Hepatic stellate cell (primary cell): ENCODE data around the gene B4GALT6.
A peak's percentile ranks its signal among the peaks of the same experiment; 100 is the strongest.

Experiments
- DNase-seq: peaks from one replicate; pipeline ENCODE4 v3.0.0; 2011; ENCODE audit warnings: low spot score

Gene B4GALT6

GRCh38 chr18:31688606-31689005, 4.2 kb upstream of the B4GALT6 start:
- DNase-seq: no peak

DNA sequence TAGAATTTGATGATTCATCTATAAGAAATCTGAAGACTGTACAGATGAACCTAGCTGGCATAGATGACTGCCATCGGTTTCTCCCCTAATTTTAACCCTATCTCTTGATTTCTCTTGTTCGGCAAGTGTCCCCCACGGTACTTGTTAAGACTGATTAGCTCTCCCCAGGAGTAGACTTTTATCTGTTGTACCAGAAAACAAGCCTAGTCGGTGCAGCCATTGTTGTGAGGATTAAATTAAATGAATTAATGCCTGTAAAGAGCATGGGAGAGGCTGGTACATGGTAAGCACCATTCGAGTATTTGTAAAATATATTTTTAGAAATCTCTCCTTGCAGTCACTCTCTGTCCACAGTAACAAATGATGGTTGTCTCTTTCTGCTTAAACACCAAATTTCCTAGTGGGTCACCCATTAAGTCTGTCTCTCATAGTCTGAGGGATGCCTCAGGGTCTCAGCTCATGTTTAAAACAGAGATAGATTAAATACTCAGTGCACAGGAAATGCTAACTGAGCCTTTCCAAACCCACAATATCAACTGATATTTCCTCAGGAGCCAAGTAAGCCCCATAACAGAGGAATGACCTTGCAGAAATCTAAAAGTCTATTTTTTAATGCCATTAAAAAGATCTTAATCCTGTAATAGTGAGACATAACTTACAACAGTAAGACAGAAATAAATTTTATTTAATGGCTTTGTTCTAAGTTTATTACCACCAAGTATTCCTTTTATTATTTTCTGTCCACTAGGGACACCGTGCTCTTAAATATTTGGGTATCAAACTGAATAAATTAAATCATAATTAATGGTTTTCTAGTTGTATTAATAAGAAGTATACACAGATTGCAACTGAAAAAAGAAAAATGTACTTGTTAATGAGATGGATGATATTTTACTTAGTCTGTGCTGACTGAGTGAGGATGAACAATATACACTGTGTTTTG, 2.9 kb upstream of the B4GALT6 start:
- no peak for DNase-seq

GRCh38 chr18:31686572-31686971, 2.2 kb upstream of the B4GALT6 start:
- DNase-seq: no peak

DNA sequence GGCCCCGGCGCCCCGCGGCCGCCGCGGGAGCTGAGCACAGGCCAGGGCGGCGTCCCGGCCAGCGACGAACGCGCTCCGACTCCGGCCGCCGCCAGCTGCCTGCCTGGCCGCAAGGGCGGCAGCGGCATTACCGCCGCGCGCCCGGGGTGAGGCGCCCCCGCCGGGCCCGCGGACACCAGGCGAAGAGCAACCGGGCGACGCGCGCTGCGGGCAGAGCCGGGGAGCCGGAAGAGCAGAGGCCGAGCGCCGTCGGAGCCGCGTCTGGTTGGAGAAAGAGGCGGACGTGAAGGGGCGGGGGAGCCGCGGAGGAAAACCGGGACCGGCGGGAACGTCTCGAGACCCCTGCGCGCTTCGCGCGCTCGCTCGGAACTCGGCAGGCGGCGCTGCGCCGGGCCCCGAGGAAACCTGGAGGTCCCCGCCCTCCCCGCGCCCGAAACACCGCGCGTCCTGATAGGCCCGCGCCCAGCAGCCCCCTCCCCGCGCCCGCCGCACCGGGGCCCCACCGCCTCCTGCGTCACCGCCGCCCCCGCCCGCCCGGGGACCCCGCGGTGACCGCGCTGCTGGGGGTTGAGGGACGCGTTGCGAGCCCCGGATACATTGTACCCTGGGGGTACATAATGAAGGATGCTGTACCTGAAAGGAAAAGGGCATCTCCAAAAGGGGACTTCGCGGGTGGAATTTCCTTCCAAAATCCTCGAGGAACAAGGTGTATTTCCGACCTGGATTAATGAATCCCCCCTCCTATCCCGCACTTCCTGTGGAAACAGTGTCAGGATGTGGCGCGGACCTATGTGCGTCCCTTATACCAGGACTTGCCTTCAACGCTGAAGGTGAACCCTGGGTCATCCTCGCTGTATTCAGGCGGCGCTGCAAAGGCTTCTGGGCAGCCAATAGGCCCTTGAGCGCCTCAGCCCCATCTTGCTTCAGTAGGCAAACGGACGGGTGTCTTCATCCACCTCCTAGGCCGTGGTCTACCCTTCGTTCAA, 1.0 kb upstream of the B4GALT6 start:
- DNase-seq: peak; percentile 22

DNA sequence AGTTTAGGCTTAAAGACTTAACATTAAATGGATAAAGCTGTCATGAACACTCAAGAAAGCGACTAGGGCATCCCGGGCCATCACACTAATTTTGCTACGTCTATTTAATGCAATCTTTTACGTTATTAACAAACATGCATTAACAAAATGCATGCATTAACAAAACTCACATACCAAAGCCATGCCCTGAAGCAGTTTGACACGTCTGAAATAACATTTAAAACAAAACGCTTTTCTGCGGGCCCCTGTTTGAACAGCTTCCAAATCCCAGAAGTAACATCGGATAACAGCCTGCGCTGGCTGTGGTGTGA, 458 bp downstream of the B4GALT6 start:
- DNase-seq: no peak

- no peak for DNase-seq
These were observed 1.3 kb downstream of the B4GALT6 start for GRCh38 chr18:31683106-31683505.

GRCh38 chr18:31680831-31681568, 3.4 kb downstream of the B4GALT6 start:
- no peak for DNase-seq

DNA sequence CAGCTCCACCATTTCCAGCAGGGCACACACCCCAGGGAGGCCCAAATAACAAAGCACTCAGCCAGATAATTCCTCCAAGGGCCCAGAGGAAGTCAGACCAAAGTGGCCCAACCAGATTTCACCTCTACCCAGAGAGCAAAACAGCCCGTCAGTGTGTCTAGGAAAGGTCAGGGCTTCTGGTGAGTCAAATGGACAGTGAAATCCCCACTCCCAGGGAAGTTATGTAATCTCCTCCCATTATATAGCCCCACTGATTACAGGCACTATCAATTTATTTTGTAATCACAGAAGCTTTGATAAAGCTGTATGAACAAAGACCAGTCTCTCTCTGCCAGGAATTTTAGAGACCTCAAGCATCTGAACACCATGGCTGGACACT, 4.0 kb downstream of the B4GALT6 start:
- no peak for DNase-seq

- no peak for DNase-seq
These were observed 4.5 kb downstream of the B4GALT6 start for GRCh38 chr18:31679791-31680432.

- DNase-seq: no peak
These were observed 5.1 kb downstream of the B4GALT6 start for GRCh38 chr18:31679133-31679742.

GRCh38 chr18:31678425-31678824, 6.0 kb downstream of the B4GALT6 start:
- no peak for DNase-seq

DNA sequence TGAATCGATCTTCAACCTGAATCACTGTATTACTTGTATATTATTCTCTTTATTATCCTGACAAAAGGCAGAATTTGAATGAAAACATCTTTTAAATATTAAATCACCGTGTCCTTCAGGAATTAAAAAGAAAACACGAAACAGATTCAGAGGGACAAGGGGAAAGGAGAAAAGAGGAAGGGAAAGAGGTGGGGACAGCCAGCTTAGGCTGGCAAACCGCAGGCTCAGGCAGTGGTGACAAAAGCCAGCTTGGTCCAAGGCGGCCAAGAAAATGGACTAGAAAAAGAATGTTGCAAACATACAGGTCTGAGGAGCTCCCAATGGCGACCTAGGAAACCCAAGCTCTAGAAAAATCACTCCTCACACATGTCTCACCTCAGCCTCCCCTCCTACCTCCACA, 6.8 kb downstream of the B4GALT6 start:
- no peak for DNase-seq

DNA sequence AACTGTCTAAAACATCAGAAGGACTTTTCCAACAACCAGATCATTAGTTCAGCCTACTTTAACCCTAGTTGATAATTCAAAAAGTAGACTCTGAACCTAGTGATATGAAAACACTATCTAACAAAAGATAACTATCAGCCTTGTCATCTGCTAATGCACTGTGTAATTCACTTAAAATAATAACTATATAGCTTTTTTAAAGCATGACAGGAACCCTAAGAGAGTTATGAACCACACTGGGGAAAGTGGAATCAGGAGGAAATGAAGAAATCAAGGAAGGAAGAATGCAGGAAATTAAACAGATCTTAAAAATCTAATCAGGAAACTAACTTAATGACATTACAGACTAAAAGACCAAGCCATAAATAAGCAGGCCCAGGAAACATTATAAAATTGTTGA, 9.0 kb downstream of the B4GALT6 start:
- DNase-seq: no peak

- DNase-seq: no peak
These were observed 11.7 kb downstream of the B4GALT6 start for GRCh38 chr18:31672628-31673135.

DNA sequence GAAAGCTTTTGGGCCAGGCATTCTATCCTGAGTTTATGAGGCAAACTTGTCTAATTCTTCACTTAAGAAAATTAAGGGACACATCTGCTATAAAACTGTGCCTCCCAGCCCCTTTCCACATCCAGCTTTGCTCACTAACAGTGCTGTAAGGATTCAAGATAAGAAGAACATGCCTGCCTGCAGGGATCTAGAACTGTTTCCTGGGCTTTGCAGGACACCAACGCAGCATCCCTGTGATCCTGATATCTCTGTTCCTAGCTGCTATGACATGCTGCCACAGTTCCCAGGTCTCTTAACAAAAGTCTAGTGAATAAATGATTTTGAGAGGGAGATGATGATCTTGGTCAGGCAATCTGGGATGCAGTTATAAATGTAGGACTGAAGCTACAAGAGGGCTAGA, 12.4 kb downstream of the B4GALT6 start:
- DNase-seq: no peak

DNA sequence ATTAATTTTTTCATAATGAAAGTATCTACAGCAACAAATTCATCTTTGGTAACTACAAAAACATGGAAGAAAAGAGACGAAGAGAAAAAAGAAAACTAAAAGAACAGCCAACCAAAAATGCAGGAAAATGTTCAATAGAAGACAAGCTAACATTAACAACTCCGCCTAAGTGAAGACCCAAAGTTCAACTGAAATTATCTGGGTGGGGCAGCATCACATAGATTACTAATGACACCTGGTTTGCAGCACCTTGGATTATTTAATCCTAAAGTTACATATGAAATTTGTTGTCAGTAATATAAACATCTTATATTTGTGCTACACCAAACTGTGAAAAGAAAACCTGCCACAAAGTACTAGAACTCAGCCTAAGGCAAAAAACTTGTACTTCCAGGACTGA, 14.8 kb downstream of the B4GALT6 start:
- DNase-seq: no peak

GRCh38 chr18:31667185-31667584, 17.2 kb downstream of the B4GALT6 start:
- no peak for DNase-seq

DNA sequence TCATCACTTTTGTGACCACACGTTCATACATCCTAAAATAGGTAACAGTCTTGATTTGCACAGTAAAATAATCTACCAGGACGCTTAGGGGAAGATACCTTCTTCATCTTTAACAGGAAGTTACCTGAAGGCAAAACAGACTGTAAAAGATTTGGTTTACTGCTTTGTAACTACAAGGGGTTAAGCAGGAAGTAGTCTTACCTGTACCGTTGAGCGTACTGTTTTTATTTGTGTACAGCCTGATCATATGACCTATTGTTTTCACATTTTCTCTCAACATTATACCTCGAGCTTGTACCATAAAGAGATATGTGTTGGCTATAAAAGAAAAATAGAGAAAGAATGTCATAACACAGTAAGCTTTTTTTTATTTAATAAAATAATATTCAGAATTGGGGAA, 18.3 kb downstream of the B4GALT6 start:
- DNase-seq: no peak

- DNase-seq: no peak
These were observed 20.3 kb downstream of the B4GALT6 start for GRCh38 chr18:31664101-31664500.

GRCh38 chr18:31661965-31662364, 22.4 kb downstream of the B4GALT6 start:
- DNase-seq: no peak

DNA sequence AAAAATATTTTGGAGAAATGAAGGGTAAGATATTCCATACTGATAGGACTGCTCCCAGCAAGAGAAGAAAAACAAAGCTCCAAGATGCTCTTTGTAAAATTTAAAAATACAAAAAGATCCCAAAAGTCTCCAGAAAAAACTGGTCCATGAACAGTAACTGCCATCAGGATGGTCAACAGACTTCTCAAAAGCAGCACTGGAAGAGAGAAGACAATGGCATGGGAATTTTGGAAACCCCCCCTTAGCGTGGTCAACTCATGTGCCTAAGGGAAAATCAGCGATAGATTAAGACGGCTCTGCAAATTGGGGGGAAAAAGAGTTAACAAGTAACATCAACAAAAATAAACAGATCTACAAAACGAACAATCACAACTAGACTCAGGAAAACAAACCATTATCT, 23.6 kb downstream of the B4GALT6 start:
- no peak for DNase-seq
